Upper lobe of left lung (tissue), 6 donors: Measurements from ENCODE around the gene GJC1. TPM values are rescaled to one million over a fixed set of nuclear protein-coding genes. Genes with fewer than 3 reads are reported as not detected.

Experiments used
- ATAC-seq, 2 donors: fragments of 200-7000 bp; cut with Tn5 transposase; one replicate each; pipeline ENCODE4 v1.9.1; 2022; ENCODE audit warnings: mild to moderate bottlenecking in 2 of 2, moderate library complexity in 2 of 2; ENCODE audit not compliant: low FRiP score in 2 of 2
- DNase-seq, 2 donors: peaks; one replicate each; pipeline ENCODE4 v3.0.0-alpha.2; 2019 to 2020
- H3K27ac ChIP-seq, 4 donors: fragments of 200-600 bp; sonication (generic); one replicate each; pipeline ENCODE4 v1.5.1; 2016 to 2019
- H3K27me3 ChIP-seq, 4 donors: fragments of 200-600 bp; sonication (generic); one replicate each; pipeline ENCODE4 v1.5.1; 2017 to 2019
- H3K36me3 ChIP-seq, 4 donors: fragments of 200-600 bp; sonication (generic); one replicate each; pipeline ENCODE4 v1.5.1; 2016 to 2019
- H3K4me1 ChIP-seq, 4 donors: fragments of 200-600 bp; sonication (generic); one replicate each; pipeline ENCODE4 v1.5.1; 2018 to 2019
- H3K4me3 ChIP-seq, 4 donors: fragments of 200-600 bp; sonication (generic); one replicate each; pipeline ENCODE4 v1.5.1; 2017 to 2019; ENCODE audit warnings: mild to moderate bottlenecking in 2 of 4, moderate library complexity in 1 of 4
- H3K9me3 ChIP-seq, 4 donors: fragments of 200-600 bp; sonication (generic); one replicate each; pipeline ENCODE4 v1.5.1; 2018 to 2019
- EP300 ChIP-seq, 4 donors: sonication (generic); formaldehyde crosslinking; IDR thresholded peaks; one replicate each; pipeline ENCODE4 v1.5.1; 2017; ENCODE audit warnings: antibody characterized with exemption in 4 of 4, control low read depth in 2 of 4
- POLR2A ChIP-seq, 4 donors: fragments of 450-650 bp; IDR thresholded peaks; one replicate each; pipeline ENCODE4 v1.5.1; 2016 to 2017; ENCODE audit warnings: antibody characterized with exemption in 4 of 4, mild to moderate bottlenecking in 2 of 4
- POLR2AphosphoS5 ChIP-seq, 2 donors: sonication (generic); formaldehyde crosslinking; IDR thresholded peaks; one replicate each; pipeline ENCODE4 v1.5.1; 2017; ENCODE audit warnings: antibody characterized with exemption in 2 of 2
- WGBS, 2 donors: methylation state at CpG; one replicate each; pipeline ENCODE4 v1.1.5; 2017 to 2018; 5-methylcytosine and 5-hydroxymethylcytosine counted together
- total RNA-seq, 6 donors: library from RNA; depleted of rRNA in 4 of 6; stranded (reverse); fragments of >200 nt in 4 of 6; gene quantifications; one replicate each; pipeline versions ENCODE4 v1.1.0 to v1.2.1, GENCODE V29; 2016 to 2021
- TF ChIP-seq, protein P1 (sequence below), 6 experiments: fragments of 450-650 bp in 4 of 6; fragments of 200-600 bp in 2 of 6; sonication (generic) in 2 of 6; IDR thresholded peaks; one replicate each; pipeline ENCODE4 v1.5.1; 2016 to 2019; ENCODE audit warnings: antibody characterized with exemption in 6 of 6
- donor health status: DM: no; HTN: no; CAD: no; lungs with moderate emphysema.
- donor health status: DM: no; HTN: yes; CAD: no; lungs with severe emphysema.

GJC1 gene
- total RNA-seq, 6 donors from 2014 or later: 4.2 to 14.8 (median 8.6) TPM

DNA sequence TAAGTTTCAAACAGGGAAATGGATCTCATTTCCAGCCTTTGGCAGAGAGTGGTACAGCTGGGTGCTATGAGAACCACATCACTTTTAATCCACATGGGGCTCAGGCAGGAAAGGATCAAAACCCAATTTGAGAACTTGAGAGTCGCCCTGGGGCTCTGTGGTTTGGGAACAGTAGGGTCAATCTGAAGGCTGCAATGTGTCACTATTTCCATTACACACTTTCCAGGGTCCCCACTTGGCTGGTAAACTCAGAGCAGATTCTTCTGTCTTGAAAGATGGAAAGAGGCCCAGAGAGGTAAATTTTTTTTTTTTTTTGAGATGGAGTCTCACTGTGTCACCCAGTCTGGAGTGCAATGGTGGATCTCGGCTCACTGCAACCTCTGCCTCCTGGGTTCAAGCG lies 10.8 kb upstream of the GJC1 start:
- DNase-seq (no peak), ATAC-seq (no peak)
- TF ChIP-seq POLR2A (IDR thresholded peaks at IDR 0.05) (no peak), EP300 (IDR thresholded peaks at IDR 0.05) (no peak)
- TF ChIP-seq, protein P1, sequence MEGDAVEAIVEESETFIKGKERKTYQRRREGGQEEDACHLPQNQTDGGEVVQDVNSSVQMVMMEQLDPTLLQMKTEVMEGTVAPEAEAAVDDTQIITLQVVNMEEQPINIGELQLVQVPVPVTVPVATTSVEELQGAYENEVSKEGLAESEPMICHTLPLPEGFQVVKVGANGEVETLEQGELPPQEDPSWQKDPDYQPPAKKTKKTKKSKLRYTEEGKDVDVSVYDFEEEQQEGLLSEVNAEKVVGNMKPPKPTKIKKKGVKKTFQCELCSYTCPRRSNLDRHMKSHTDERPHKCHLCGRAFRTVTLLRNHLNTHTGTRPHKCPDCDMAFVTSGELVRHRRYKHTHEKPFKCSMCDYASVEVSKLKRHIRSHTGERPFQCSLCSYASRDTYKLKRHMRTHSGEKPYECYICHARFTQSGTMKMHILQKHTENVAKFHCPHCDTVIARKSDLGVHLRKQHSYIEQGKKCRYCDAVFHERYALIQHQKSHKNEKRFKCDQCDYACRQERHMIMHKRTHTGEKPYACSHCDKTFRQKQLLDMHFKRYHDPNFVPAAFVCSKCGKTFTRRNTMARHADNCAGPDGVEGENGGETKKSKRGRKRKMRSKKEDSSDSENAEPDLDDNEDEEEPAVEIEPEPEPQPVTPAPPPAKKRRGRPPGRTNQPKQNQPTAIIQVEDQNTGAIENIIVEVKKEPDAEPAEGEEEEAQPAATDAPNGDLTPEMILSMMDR (IDR thresholded peaks at IDR 0.05): no peak
- no peaks in the 10 kb centered on the region for H3K4me1 ChIP-seq
- H3K27me3 ChIP-seq: no peaks in the 10 kb centered on the region
- no peaks in the 10 kb centered on the region for H3K36me3 ChIP-seq
- no peak overlapping the region for H3K27ac ChIP-seq
- no peak overlapping the region for H3K4me3 ChIP-seq
- WGBS, 2 donors: 74 to 81% methylated on average over 3 of the region's 3 CpGs
- no peaks in the 10 kb centered on the region for H3K9me3 ChIP-seq

DNA sequence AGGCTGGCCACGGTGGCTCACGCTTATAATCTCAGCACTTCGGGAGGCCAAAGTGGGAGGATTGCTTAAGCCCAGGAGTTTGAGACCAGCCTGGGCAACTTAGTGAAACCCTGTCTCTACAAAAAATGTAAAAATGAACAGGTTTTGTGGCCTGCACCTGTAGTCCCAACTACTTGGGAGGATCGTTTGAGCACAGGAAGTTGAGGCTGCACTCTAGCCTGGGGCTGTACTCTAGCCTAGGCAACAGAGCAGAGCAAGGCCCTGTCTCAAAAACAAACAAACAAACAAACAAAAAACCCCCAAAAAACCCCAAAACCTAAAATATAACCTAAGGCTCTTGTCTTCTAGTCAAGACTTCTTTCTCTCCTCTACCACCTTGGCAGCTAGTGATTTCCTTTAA lies 10.2 kb upstream of the GJC1 start:
- 81 to 85% methylated on average over 4 of the region's 4 CpGs for WGBS, 2 donors
- H3K36me3 ChIP-seq: no peaks in the 10 kb centered on the region
- DNase-seq (no peak), ATAC-seq (no peak)
- H3K4me1 ChIP-seq: no peaks in the 10 kb centered on the region
- TF ChIP-seq POLR2A (IDR thresholded peaks at IDR 0.05) (no peak), EP300 (IDR thresholded peaks at IDR 0.05) (no peak)
- no peak overlapping the region for H3K4me3 ChIP-seq
- H3K27ac ChIP-seq: no peak overlapping the region
- no peaks in the 10 kb centered on the region for H3K27me3 ChIP-seq
- H3K9me3 ChIP-seq: no peaks in the 10 kb centered on the region

DNA sequence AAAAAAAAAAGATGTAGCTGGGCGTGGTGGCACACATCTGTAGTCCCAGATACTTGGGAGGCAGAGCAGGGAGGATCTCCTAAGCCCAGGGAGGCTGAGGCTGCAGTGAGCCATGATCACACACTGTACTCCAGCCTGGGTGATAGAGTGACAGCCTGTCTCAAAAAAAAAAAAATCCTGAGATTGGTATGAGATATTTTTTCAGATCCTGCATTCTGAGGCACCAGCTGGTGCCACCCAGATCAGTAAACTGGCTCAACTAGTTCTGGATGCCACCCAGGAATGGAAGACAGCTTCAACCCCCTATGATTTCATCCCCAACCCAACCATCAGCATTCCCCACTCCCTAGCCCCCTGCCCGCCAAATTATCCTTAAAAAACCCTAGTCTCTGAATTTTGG lies 7.1 kb upstream of the GJC1 start:
- TF ChIP-seq, protein P1 (IDR thresholded peaks at IDR 0.05): no peak
- H3K4me1 ChIP-seq: no peaks in the 10 kb centered on the region
- H3K4me3 ChIP-seq: no peak overlapping the region
- H3K36me3 ChIP-seq: no peaks in the 10 kb centered on the region
- no peak for ATAC-seq
- 65 to 82% methylated on average over 2 of the region's 2 CpGs for WGBS, 2 donors
- H3K9me3 ChIP-seq: no peaks in the 10 kb centered on the region
- no peak overlapping the region for H3K27ac ChIP-seq
- H3K27me3 ChIP-seq: no peaks in the 10 kb centered on the region
- no peak for DNase-seq

DNA sequence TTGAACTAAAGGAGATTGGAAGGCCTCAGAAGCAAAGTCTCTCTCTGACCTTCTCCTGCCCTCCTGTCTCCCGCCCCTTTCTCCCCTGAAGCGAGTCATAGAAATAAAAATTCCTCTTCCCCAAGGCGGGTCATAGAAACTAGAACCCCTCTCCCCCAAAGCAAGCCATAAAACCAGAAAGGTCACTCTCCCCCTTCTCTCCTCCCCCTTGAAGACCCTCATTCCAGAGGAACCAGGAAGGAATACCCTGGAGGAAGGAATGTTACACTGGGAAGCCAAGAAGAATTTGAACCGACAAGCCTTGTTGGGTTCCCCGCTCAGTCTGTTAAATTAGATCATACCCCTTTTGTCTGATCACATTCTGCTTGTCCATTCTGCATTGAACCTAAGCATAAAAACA lies 2.7 kb upstream of the GJC1 start:
- TF ChIP-seq EP300 (IDR thresholded peaks at IDR 0.05): no peak
- no peak for TF ChIP-seq POLR2AphosphoS5 (IDR thresholded peaks at IDR 0.05)
- TF ChIP-seq POLR2A (IDR thresholded peaks at IDR 0.05): no peak
- TF ChIP-seq, protein P1 (IDR thresholded peaks at IDR 0.05): no peak
- peaks cover 0 to 24% (median 8%) of the 10 kb centered on the region in 4 donors for H3K27me3 ChIP-seq
- peaks cover 9 to 26% (median 15%) of the 10 kb centered on the region in 4 donors for H3K4me1 ChIP-seq
- no peak for ATAC-seq
- H3K9me3 ChIP-seq: no peaks in the 10 kb centered on the region
- WGBS, 2 donors: 86 to 89% methylated on average over 5 of the region's 5 CpGs
- no peak overlapping the region for H3K4me3 ChIP-seq
- no peak for DNase-seq
- no peaks in the 10 kb centered on the region for H3K36me3 ChIP-seq
- no peak overlapping the region for H3K27ac ChIP-seq

DNA sequence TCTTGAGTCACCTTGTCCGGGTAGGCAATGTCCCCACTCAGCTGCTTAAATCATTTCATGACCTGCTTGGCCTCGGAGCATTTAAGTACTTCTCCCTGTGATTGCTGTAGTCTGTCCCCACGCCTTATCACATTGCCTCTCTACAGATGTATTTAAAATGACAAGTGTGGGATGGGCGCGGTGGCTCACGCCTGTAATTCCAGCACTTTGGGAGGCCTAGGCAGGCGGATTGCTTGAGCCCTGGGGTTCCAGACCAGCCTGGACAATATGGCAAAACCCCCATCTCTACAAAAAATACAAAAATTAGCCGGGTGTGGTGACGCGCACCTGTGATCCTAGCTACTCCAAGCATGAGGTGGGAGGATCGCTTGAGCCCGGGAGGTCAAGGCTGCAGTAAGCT lies 1.3 kb upstream of the GJC1 start:
- ATAC-seq (no peak), DNase-seq (no peak)
- Histone ChIP-seq H3K27me3 (peaks cover 0 to 33% (median 8%) of the 10 kb centered on the region in 4 donors), H3K9me3 (no peaks in the 10 kb centered on the region), H3K4me1 (peaks cover 9 to 26% (median 15%) of the 10 kb centered on the region in 4 donors), H3K27ac (no peak overlapping the region), H3K4me3 (no peak overlapping the region), H3K36me3 (no peaks in the 10 kb centered on the region)
- 85% methylated on average over 12 of the region's 12 CpGs for WGBS, 2 donors
- TF ChIP-seq EP300 (IDR thresholded peaks at IDR 0.05) (no peak), POLR2AphosphoS5 (IDR thresholded peaks at IDR 0.05) (no peak), POLR2A (IDR thresholded peaks at IDR 0.05) (no peak)
- TF ChIP-seq, protein P1 (IDR thresholded peaks at IDR 0.05): no peak
